K562 (cell line): Measurements from ENCODE around the gene ANAPC10. TPM values are rescaled to one million over a fixed set of nuclear protein-coding genes. Genes with fewer than 3 reads are reported as not detected.

ENCODE experiments used
- ATAC-seq: fragments of 200-7000 bp; cut with Tn5 transposase; 3 replicates; pipeline ENCODE4 v1.9.1; 2020; ENCODE audit warnings: moderate library complexity
- BruUV-seq: library from RNA; stranded (reverse); fragments of 400-500 nt; replicated peaks from 2 replicates; lab custom pipeline; 2021; lab: Mats Ljungman, UMichigan
- CTCF ChIA-PET: fragments of 300-600 bp; formaldehyde crosslinking; extraction: SDS; loops from one replicate; lab custom pipeline; 2021; ENCODE audit warnings: low intra/inter-chr PET ratio; lab: Yijun Ruan, JAX
- POLR2A ChIA-PET: fragments of 300-600, 350-650 bp; sonication (Branson Sonifier 250); formaldehyde crosslinking; extraction: SDS; loops from one replicate; lab custom pipeline; 2021; ENCODE audit warnings: antibody characterized with exemption, inconsistent platforms; lab: Yijun Ruan, JAX
- DNase-seq, 4 experiments: peaks; one replicate each; pipeline versions ENCODE4 v3.0.0 to v3.0.0-alpha.2; 2011 to 2018; ENCODE audit warnings: low spot score in 3 of 4, mixed read lengths in 3 of 4; ENCODE audit errors: extremely low read depth in 1 of 4
- FAIRE-seq: peaks from 2 replicates; lab custom pipeline; 2011; peaks lifted over from hg19 to GRCh38; lab: Jason Lieb, UNC
- H2AFZ ChIP-seq: 2 replicates; pipeline ENCODE4 v1.6.0; 2011; ENCODE audit warnings: low read depth, low read length, control low read depth, inconsistent platforms
- H3K27ac ChIP-seq: fragments of 200-600 bp; 3 replicates; pipeline ENCODE4 v1.8.0; 2011; ENCODE audit warnings: low read depth, mild to moderate bottlenecking, control low read depth, inconsistent platforms, low read length, moderate library complexity, mixed read lengths; ENCODE audit errors: extremely low read depth
- H3K27me3 ChIP-seq, 2 experiments: fragments of 300-600 bp in 1 of 2; 2 replicates in 1 of 2; 3 replicates in 1 of 2; pipeline versions ENCODE4 v1.6.0 to v1.8.0; 2011; ENCODE audit warnings: inconsistent platforms in 2 of 2, low read length in 2 of 2, mild to moderate bottlenecking in 1 of 2, mixed read lengths in 1 of 2, moderate library complexity in 1 of 2; ENCODE audit not compliant: control insufficient read depth in 2 of 2, insufficient read depth in 2 of 2
- H3K36me3 ChIP-seq: fragments of 300-600 bp; 3 replicates; pipeline ENCODE4 v1.8.0; 2011; ENCODE audit warnings: mild to moderate bottlenecking, low read length, inconsistent platforms; ENCODE audit not compliant: control insufficient read depth, insufficient read depth
- H3K4me1 ChIP-seq, 2 experiments: fragments of 200-600 bp in 1 of 2; replicated peaks in 1 of 2; 2 replicates in 1 of 2; 3 replicates in 1 of 2; pipeline versions ENCODE4 v1.5.1 to v1.8.0; 2011; ENCODE audit warnings: inconsistent platforms in 2 of 2, low read length in 2 of 2, mild to moderate bottlenecking in 1 of 2, mixed read lengths in 1 of 2, moderate library complexity in 1 of 2; ENCODE audit not compliant: control insufficient read depth in 2 of 2, insufficient read depth in 2 of 2
- H3K4me2 ChIP-seq: 2 replicates; pipeline ENCODE4 v1.6.1; 2011; ENCODE audit warnings: low read length, control low read depth, inconsistent platforms, mixed read lengths; ENCODE audit not compliant: insufficient read depth
- H3K4me3 ChIP-seq: fragments of 200-600 bp; sonication (generic), shearing (Covaris generic); 2 replicates; pipeline ENCODE4 v1.5.1; 2016; ENCODE audit warnings: control low read depth, inconsistent platforms
- H3K79me2 ChIP-seq: fragments of 200-600 bp; 3 replicates; pipeline ENCODE4 v1.8.0; 2011; ENCODE audit warnings: low read length, inconsistent platforms; ENCODE audit not compliant: control insufficient read depth, insufficient read depth
- H3K9ac ChIP-seq, 2 experiments: 2 replicates each; pipeline versions ENCODE4 v1.6.0 to v1.6.1; 2011; ENCODE audit warnings: low read depth in 2 of 2, low read length in 2 of 2, control low read depth in 1 of 2, inconsistent platforms in 1 of 2, mild to moderate bottlenecking in 1 of 2, mixed read lengths in 1 of 2; ENCODE audit not compliant: insufficient read depth in 1 of 2
- H3K9me1 ChIP-seq: one replicate; pipeline ENCODE4 v1.6.0; 2011; ENCODE audit warnings: inconsistent platforms, mild to moderate bottlenecking, low read length, moderate library complexity; ENCODE audit not compliant: control insufficient read depth, insufficient read depth
- H3K9me3 ChIP-seq: replicated peaks from 2 replicates; pipeline ENCODE4 v1.5.1; 2011; ENCODE audit warnings: low read depth, low read length, inconsistent platforms; ENCODE audit not compliant: control insufficient read depth, insufficient read depth
- H4K20me1 ChIP-seq: replicated peaks from 2 replicates; pipeline ENCODE4 v1.6.1; 2011; ENCODE audit warnings: low read length, inconsistent platforms, mixed read lengths; ENCODE audit not compliant: control insufficient read depth, insufficient read depth
- MCM5 ChIP-seq: fragments of 450-650 bp; IDR thresholded peaks from 2 replicates; pipeline ENCODE4 v1.6.1; 2016; ENCODE audit warnings: low read depth
- PATZ1 ChIP-seq: fragments of 250-450 bp; sonication (Bioruptor Pico); IDR thresholded peaks from 2 replicates; pipeline ENCODE4 v1.5.0; 2020; ENCODE audit warnings: mild to moderate bottlenecking, borderline replicate concordance
- WGBS: fragments of 100-300 bp; shearing (Covaris generic); methylation state at CpG from one replicate; pipeline ENCODE4 v1.1.6; 2016; ENCODE audit warnings: low coverage, mixed read lengths; ENCODE audit not compliant: insufficient coverage; ENCODE audit errors: missing lambda C conversion rate; 5-methylcytosine and 5-hydroxymethylcytosine counted together
- in situ Hi-C: fragments of 300-500 bp; cut with MboI; formaldehyde crosslinking; loops from 4 replicates; pipeline ENCODE4 v1.15.0; 2018; ENCODE audit warnings: inconsistent platforms, mixed read lengths
- intact Hi-C: fragments of 100-400 bp; cut with micrococcal nuclease; formaldehyde crosslinking; loops from 2 replicates; pipeline ENCODE4 v1.14.2; 2022
- polyA plus RNA-seq, 8 experiments: library from polyadenylated mRNA; depleted of rRNA in 4 of 8; stranded (reverse) in 5 of 8; unstranded in 3 of 8; fragments of >200 nt; fragmentation: Nextera tagmentation in 2 of 8; fragmentation: Illumina TruSeq in 1 of 8; extraction: Ambion mirVana in 2 of 8; extraction: Trizol in 1 of 8; gene quantifications; 2 replicates each; pipeline versions ENCODE4 v1.2.1 to v1.2.3, GENCODE V29; 2011 to 2014; ENCODE audit warnings: inconsistent platforms in 1 of 8, missing spikeins in 1 of 8
- total RNA-seq, 7 experiments: library from RNA; depleted of rRNA in 6 of 7; stranded (reverse); fragments of >200 nt in 6 of 7; fragmentation: Illumina TruSeq in 2 of 7; extraction: Trizol in 2 of 7; gene quantifications; 2 replicates each; pipeline versions ENCODE4 v1.2.1 to v1.2.3, GENCODE V29; 2011 to 2021; ENCODE audit warnings: low replicate concordance in 1 of 7

The ANAPC10 gene
- total and polyA plus RNA-seq, 9 of the 15 experiments (the other 6 are each of a cell fraction or from before 2014, with no cell fraction given): 31.0 to 96.2 (median 60.3) TPM

DNA sequence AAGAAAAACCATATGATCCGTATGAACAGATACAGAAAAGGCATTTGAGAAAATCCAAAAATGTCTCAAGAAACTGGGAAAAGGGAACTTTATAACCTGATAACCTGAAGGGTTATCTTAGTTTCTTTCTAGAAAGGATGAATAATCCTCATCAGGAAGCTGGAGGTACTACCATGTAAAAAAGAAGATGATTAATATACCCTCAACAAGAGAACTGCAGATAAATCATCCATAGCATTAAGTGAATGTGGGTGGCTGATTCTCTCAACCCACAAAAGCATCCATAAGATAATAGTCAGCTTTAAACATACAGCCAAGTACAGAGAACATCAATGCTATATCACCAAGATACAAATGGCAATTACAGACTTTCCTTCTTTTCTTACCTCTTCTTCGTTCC lies 26.4 kb downstream of the ANAPC10 start:
- intact Hi-C loops: no loop called here
- no peak for DNase-seq
- POLR2A ChIA-PET: interaction anchor here (0.9 kb wide), 1 partner anchor 27 kb away, joined by 3 read pairs; the partner anchor contains the start of genes ABCE1 and ANAPC10

More for the DNA sequence above, 26.4 kb downstream of the ANAPC10 start:
- no peak for ATAC-seq
- TF ChIP-seq MCM5: no peak
- TF ChIP-seq PATZ1: no peak
- no peak for FAIRE-seq
- no TSS peak for BruUV-seq
- Histone ChIP-seq H3K36me3 (peaks cover 21% of the 10 kb centered on the region; the same call in 2 of the 3 replicates), H3K9ac (no peak overlapping the region), H3K27ac (no peak overlapping the region), H2AFZ (no peak overlapping the region), H3K9me3 (no peaks in the 10 kb centered on the region), H4K20me1 (no peaks in the 10 kb centered on the region), H3K27me3 (no peaks in the 10 kb centered on the region), H3K79me2 (peaks cover 29% of the 10 kb centered on the region), H3K4me2 (no peak overlapping the region), H3K9me1 (no peaks in the 10 kb centered on the region), H3K4me3 (no peak overlapping the region), H3K4me1 (peaks cover 5 to 8% of the 10 kb centered on the region in 2 experiments; a peak in 4 of 5 replicates)
- 91% methylated on average over 2 of the region's 2 CpGs for whole genome bisulfite sequencing
- in situ Hi-C loops: loop anchor here (25.0 kb wide), 1 partner anchor 909 kb away; no protein-coding TSS in a partner anchor
- CTCF ChIA-PET: no interaction called here
